GM21447 (cell line): ENCODE data around the gene CEACAM20.
"Not testable (repeated sequence)": the region's sequence is repeated elsewhere in the genome, so short reads cannot be mapped to it uniquely, and the experiment has no call there.

Experiments used
- ATAC-seq: cut with Tn5 transposase; IDR thresholded peaks from one replicate; pipeline ENCODE4 v1.9.1; 2021; ENCODE audit not compliant: unreplicated experiment

CEACAM20 gene

GRCh38 chr19:44529536-44529935 is at the start of gene CEACAM20:
Gene CEACAM20 (minus strand): TSS chr19:44529675. CDS start chr19:44529509, 166 bp downstream.
- ATAC-seq: no peak

GRCh38 chr19:44577566-44577874 is 48.0 kb upstream of the CEACAM20 start:
- no peak for ATAC-seq

GRCh38 chr19:44576843-44577565 is 47.5 kb upstream of the CEACAM20 start:
- ATAC-seq: no peak

DNA sequence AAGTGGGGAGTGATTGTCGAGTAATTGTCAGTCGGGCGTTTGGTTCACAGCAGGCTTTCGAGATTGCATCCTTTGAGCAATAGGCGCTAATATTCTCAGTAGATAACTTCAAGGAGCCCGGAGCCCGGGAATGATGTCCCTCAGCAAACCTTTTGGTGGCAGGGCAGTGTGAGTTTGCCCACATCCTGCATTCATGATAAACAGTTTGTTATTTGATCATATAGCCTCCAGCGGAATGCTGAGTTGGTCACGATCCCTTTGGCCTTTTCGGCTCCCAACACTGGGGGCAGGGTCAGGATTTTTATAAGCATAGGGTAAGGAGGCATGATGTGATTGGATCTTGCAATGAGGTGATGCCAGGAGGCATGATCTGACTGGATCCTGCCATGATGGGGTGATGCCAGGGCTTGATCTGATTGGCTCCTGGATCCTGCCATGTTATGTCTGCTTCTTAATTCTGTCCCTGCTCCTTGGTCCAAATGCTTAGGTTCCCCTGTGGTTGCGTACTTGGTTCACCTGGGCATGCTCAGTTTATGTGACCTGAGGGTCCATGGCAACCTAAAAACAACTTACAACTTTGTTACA is 45.7 kb upstream of the CEACAM20 start:
- no peak for ATAC-seq

DNA sequence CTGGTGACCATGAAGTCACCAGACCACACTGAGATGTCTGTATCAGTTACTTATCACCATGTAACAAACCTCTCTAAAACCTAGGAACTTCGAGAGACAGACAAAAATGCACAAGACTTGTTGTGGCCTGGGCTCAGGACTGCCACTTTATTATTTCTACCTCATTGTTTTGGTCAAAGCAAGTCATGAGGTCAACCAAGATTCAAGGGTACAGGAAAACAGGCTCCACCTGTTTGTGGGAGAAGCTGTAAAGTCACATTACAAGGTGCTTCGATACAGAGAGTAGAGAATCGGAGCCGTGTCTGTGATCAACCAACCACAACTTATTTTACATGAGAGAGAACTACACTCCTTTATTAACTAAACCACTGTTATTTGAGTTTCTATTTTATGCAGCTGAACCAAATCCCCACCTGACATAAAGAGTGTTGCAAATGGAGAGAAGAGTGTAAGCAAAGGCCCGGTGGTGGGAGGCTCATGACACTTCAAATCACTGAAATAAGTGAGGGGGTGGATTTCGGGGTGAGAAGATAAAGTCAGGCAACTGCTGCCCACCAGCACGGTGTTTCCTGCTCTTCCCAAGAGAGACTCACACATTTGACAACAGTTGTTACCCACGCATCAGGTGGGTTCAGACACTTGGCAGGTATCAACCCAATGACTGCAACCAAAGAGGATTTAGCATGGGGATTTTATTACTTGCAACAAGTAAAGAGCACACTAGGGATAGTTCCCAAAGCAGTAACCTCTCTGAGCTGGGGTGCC is 44.9 kb upstream of the CEACAM20 start:
- no peak for ATAC-seq

DNA sequence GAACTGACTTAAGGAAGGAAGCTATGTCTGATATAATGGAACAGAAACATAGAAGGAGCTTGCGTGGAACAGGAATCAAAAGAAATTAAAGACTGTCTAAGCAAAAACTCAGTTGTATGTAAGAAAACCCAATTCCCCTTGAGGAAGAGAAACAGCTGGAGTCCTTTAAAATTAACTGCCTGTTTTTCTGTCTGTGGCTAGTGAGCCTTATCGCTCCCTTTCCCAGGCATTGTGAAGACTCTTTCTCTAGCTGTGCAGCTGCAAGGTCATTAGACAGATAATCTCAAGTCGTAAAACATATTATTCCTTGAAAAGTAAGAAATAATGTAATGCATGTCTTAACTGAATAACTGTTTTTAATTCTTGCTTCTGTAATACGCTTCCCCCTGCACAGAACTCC is 44.2 kb upstream of the CEACAM20 start:
- no peak for ATAC-seq

GRCh38 chr19:44573183-44573582 is 43.7 kb upstream of the CEACAM20 start:
- no peak for ATAC-seq

DNA sequence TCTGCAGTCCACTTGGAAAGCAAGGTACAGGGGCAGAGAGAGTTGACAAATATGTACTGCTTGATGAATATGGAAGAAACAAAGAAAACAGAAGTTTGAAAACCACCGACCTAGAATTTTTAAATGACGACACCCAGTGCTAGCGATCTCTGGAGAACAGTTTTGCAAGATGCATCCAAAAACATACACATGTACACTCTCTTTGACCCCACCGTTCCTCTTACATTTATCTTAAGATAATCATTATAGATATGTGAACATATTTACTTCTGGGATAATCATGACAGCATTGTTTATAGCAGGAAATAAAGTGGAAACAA is 43.1 kb upstream of the CEACAM20 start:
- no peak for ATAC-seq

DNA sequence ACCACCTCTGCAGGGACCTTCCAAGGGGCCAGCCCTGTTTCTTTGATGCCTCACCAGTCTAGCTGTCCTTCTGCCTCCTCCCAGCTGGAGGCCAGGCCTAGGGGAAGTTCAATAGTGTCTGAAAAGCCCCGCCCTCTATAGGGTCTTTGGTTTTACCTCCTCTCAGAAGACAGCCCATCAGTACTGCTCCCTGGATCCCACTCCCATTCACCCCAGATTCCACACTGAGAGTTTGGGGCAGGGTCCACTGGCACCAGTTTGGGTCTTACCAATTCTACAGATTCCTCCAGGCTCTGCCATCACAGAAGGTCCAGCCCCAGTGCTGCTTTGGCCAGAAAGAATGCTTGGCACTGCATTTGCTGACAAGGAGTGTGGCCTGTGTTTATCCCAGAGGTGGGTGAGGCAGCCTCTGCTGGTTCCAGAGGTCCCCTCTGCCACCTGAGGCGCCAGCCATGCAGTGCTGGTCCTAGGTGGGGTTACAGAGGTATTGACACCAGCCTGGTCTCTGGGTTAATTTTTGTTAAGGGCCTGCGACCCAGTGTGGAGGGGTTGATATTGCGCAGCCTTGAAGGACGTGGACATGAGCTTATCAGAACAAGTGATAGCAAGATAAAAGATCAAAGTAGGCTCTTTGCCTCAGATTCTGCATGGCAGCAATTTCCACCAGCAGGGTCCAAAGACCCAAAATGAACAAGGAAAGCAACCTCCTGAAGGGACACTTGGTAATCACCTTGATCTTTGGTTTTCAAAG is 42.5 kb upstream of the CEACAM20 start:
- no peak for ATAC-seq

GRCh38 chr19:44570984-44571684 is 41.7 kb upstream of the CEACAM20 start:
- no peak for ATAC-seq

DNA sequence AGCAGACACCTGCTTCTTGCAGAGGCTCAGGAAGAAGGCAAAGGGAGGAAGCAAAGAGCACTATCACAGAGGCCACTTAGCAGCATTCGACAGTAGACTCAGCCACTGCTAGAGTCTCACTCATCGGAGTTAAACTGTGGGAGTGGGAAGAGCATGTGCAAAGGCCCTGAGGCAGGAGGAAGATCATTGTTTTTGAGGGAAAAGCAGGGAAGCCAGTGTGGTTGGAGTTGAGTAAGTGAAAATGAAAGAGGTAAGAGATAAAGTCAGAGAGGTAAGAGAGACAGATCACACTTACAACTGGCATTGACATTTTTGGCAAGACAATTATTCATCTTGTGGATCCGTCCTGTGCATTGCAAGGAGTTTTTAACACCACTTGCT is 41.1 kb upstream of the CEACAM20 start:
- no peak for ATAC-seq

GRCh38 chr19:44567745-44568144 is 38.3 kb upstream of the CEACAM20 start:
- ATAC-seq: no peak

- no peak for ATAC-seq
Measured at GRCh38 chr19:44566984-44567383, 37.5 kb upstream of the CEACAM20 start.

- not testable (repeated sequence) for ATAC-seq
Measured at GRCh38 chr19:44563086-44563655, 33.7 kb upstream of the CEACAM20 start.

- no peak for ATAC-seq
Measured at GRCh38 chr19:44557933-44558332, 28.5 kb upstream of the CEACAM20 start.

DNA sequence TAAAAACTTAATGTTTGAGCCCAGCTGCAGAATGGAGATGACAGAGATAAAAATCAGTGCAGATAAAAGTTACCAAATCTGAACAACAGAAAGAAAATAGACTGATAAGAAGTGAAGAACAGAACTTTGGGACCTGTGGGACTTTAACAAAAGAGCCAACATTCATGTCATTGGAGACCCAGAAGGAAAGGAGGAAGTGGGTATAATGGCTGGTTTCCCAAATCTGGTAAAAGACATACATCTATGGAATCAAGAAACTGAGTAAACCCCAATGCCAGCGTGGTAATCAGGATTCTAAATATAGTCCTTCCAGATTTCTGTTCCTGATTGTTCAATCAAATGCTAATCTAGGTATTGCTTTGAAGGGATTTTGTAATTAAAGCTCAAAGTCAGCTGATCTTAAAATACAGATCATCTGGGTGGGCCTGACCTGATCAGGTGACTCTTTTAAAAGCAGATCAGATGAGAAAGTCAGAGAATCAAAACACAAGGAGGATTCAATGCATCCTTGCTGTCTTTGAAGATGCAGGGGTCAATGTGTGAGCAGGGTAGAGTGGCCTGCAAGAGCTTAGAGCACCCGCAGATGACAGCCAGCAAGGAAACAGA is 25.3 kb upstream of the CEACAM20 start:
- ATAC-seq: no peak

GRCh38 chr19:44553478-44554171 is 24.1 kb upstream of the CEACAM20 start:
- ATAC-seq: no peak

DNA sequence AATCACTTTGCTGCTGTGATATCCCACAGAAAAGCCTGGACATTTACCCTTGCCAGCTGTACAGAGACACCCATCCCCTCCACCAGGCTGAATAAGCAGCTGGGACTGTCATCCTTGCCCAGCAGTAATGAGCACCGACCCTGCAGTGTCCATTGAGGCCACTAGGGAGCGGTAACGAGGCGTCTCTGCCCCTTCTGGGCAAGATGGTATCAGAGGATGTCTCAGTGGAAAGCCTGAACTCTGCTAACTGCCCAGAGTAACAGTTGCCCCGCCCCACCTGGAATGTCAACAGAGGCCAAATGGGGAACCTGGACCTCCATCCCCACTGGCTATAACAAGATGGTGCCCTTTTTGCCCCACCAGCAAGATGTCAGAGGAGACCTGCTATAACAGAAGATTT is 22.8 kb upstream of the CEACAM20 start:
- ATAC-seq: no peak

DNA sequence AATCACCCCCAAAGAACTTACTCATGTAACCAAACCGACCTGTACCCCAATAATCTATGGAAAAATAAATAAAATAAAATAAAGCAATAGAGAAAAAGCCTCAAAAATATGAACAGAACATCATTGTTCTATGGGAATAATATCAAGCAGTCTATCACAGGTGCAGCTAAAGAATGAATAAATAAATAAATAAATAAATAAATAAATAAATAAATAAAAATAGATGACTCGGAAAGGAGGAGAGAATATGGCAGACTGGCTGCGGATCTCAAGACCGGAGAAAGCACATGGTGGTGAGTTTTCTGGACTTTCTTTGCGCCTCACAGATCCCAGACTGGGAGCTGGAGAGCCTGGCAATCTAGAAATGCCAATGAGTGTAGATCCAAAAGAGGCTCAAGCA is 22.4 kb upstream of the CEACAM20 start:
- ATAC-seq: no peak

DNA sequence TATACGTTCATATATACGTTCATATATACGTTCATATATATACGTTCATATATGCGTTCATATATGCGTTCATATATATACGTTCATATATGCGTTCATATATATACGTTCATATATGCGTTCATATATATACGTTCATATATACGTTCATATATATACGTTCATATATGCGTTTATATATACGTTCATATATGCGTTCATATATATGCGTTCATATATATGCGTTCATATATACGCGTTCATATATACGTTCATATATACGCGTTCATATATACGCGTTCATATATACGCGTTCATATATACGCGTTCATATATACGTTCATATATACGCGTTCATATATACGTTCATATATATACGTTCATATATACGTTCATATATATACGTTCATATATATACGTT is 21.5 kb upstream of the CEACAM20 start:
- not testable (repeated sequence) for ATAC-seq
